Activated CD4-positive, CD25-positive, alpha-beta regulatory T cell treated with anti-CD3 and anti-CD28 coated beads, Interleukin-2, amount 50 U/mL, for 72 hours (primary cell): ENCODE data around the gene COPA.
A peak's percentile ranks its signal among the peaks of the same experiment; 100 is the strongest.
"Not testable (repeated sequence)": the region's sequence is repeated elsewhere in the genome, so short reads cannot be mapped to it uniquely, and the experiment has no call there.

ENCODE experiments used
- DNase-seq: peaks from one replicate; pipeline ENCODE4 v3.0.0; 2021

Gene COPA

GRCh38 chr1:160342953-160343869 lies at the start of gene COPA, which contains the start of gene NCSTN:
COPA (minus strand) TSS chr1:160343250; CDS start chr1:160343170, 80 bp downstream.
NCSTN (plus strand) TSS chr1:160343383; CDS start chr1:160343397, 14 bp downstream.
- peak; percentile 83 for DNase-seq

- DNase-seq, result not testable (repeated sequence)
Measured at GRCh38 chr1:160388406-160388805, 45.4 kb upstream of the COPA start.

- DNase-seq, result not testable (repeated sequence)
Measured at GRCh38 chr1:160384812-160385211, 41.8 kb upstream of the COPA start.

GRCh38 chr1:160377585-160378206 lies 34.6 kb upstream of the COPA start:
- DNase-seq, result no peak

- DNase-seq, result no peak
Measured at GRCh38 chr1:160376525-160377131, 33.6 kb upstream of the COPA start.

GRCh38 chr1:160375788-160376524 lies 32.9 kb upstream of the COPA start:
- DNase-seq, result no peak

- no peak for DNase-seq
Measured at GRCh38 chr1:160374306-160375110, 31.5 kb upstream of the COPA start.

GRCh38 chr1:160373696-160374095 lies 30.6 kb upstream of the COPA start:
- no peak for DNase-seq

GRCh38 chr1:160371756-160372155 lies 28.7 kb upstream of the COPA start:
- no peak for DNase-seq

- DNase-seq, result no peak
Measured at GRCh38 chr1:160371346-160371631, 28.2 kb upstream of the COPA start.

- DNase-seq, result no peak
Measured at GRCh38 chr1:160370561-160371345, 27.7 kb upstream of the COPA start.

- DNase-seq, result no peak
Measured at GRCh38 chr1:160369087-160369486, 26.0 kb upstream of the COPA start.

GRCh38 chr1:160367934-160368923 lies 25.2 kb upstream of the COPA start:
- no peak for DNase-seq

- DNase-seq, result no peak
Measured at GRCh38 chr1:160367516-160367900, 24.5 kb upstream of the COPA start.

- DNase-seq, result no peak
Measured at GRCh38 chr1:160366731-160367515, 23.9 kb upstream of the COPA start, which contains the start of gene NHLH1. NHLH1 (plus strand) TSS chr1:160367071; CDS start chr1:160370732, 3,661 bp downstream.

- no peak for DNase-seq
Measured at GRCh38 chr1:160365325-160365724, 22.3 kb upstream of the COPA start.

GRCh38 chr1:160363951-160364735 lies 21.1 kb upstream of the COPA start:
- no peak for DNase-seq

- no peak for DNase-seq
Measured at GRCh38 chr1:160363010-160363409, 20.0 kb upstream of the COPA start.
